K562 (cell line): ENCODE measurements around the gene SLC25A34. TPM values are rescaled to one million over a fixed set of nuclear protein-coding genes. Genes with fewer than 3 reads are reported as not detected.

Experiments used
- ATAC-seq: fragments of 200-7000 bp; cut with Tn5 transposase; 3 replicates; pipeline ENCODE4 v1.9.1; 2020; ENCODE audit warnings: moderate library complexity
- BruUV-seq: library from RNA; stranded (reverse); fragments of 400-500 nt; replicated peaks from 2 replicates; lab custom pipeline; 2021; lab: Mats Ljungman, UMichigan
- CTCF ChIA-PET: fragments of 300-600 bp; formaldehyde crosslinking; extraction: SDS; loops from one replicate; lab custom pipeline; 2021; ENCODE audit warnings: low intra/inter-chr PET ratio; lab: Yijun Ruan, JAX
- POLR2A ChIA-PET: fragments of 300-600, 350-650 bp; sonication (Branson Sonifier 250); formaldehyde crosslinking; extraction: SDS; loops from one replicate; lab custom pipeline; 2021; ENCODE audit warnings: antibody characterized with exemption, inconsistent platforms; lab: Yijun Ruan, JAX
- DNase-seq, 4 experiments: peaks; one replicate each; pipeline versions ENCODE4 v3.0.0 to v3.0.0-alpha.2; 2011 to 2018; ENCODE audit warnings: low spot score in 3 of 4, mixed read lengths in 3 of 4; ENCODE audit errors: extremely low read depth in 1 of 4
- FAIRE-seq: peaks from 2 replicates; lab custom pipeline; 2011; peaks lifted over from hg19 to GRCh38; lab: Jason Lieb, UNC
- H2AFZ ChIP-seq: 2 replicates; pipeline ENCODE4 v1.6.0; 2011; ENCODE audit warnings: low read depth, low read length, control low read depth, inconsistent platforms
- H3K27ac ChIP-seq: fragments of 200-600 bp; 3 replicates; pipeline ENCODE4 v1.8.0; 2011; ENCODE audit warnings: low read depth, mild to moderate bottlenecking, control low read depth, inconsistent platforms, low read length, moderate library complexity, mixed read lengths; ENCODE audit errors: extremely low read depth
- H3K27me3 ChIP-seq, 2 experiments: fragments of 300-600 bp in 1 of 2; 2 replicates in 1 of 2; 3 replicates in 1 of 2; pipeline versions ENCODE4 v1.6.0 to v1.8.0; 2011; ENCODE audit warnings: inconsistent platforms in 2 of 2, low read length in 2 of 2, mild to moderate bottlenecking in 1 of 2, mixed read lengths in 1 of 2, moderate library complexity in 1 of 2; ENCODE audit not compliant: control insufficient read depth in 2 of 2, insufficient read depth in 2 of 2
- H3K36me3 ChIP-seq: fragments of 300-600 bp; 3 replicates; pipeline ENCODE4 v1.8.0; 2011; ENCODE audit warnings: mild to moderate bottlenecking, low read length, inconsistent platforms; ENCODE audit not compliant: control insufficient read depth, insufficient read depth
- H3K4me1 ChIP-seq, 2 experiments: fragments of 200-600 bp in 1 of 2; replicated peaks in 1 of 2; 2 replicates in 1 of 2; 3 replicates in 1 of 2; pipeline versions ENCODE4 v1.5.1 to v1.8.0; 2011; ENCODE audit warnings: inconsistent platforms in 2 of 2, low read length in 2 of 2, mild to moderate bottlenecking in 1 of 2, mixed read lengths in 1 of 2, moderate library complexity in 1 of 2; ENCODE audit not compliant: control insufficient read depth in 2 of 2, insufficient read depth in 2 of 2
- H3K4me2 ChIP-seq: 2 replicates; pipeline ENCODE4 v1.6.1; 2011; ENCODE audit warnings: low read length, control low read depth, inconsistent platforms, mixed read lengths; ENCODE audit not compliant: insufficient read depth
- H3K4me3 ChIP-seq: fragments of 200-600 bp; sonication (generic), shearing (Covaris generic); 2 replicates; pipeline ENCODE4 v1.5.1; 2016; ENCODE audit warnings: control low read depth, inconsistent platforms
- H3K79me2 ChIP-seq: fragments of 200-600 bp; 3 replicates; pipeline ENCODE4 v1.8.0; 2011; ENCODE audit warnings: low read length, inconsistent platforms; ENCODE audit not compliant: control insufficient read depth, insufficient read depth
- H3K9ac ChIP-seq, 2 experiments: 2 replicates each; pipeline versions ENCODE4 v1.6.0 to v1.6.1; 2011; ENCODE audit warnings: low read depth in 2 of 2, low read length in 2 of 2, control low read depth in 1 of 2, inconsistent platforms in 1 of 2, mild to moderate bottlenecking in 1 of 2, mixed read lengths in 1 of 2; ENCODE audit not compliant: insufficient read depth in 1 of 2
- H3K9me1 ChIP-seq: one replicate; pipeline ENCODE4 v1.6.0; 2011; ENCODE audit warnings: inconsistent platforms, mild to moderate bottlenecking, low read length, moderate library complexity; ENCODE audit not compliant: control insufficient read depth, insufficient read depth
- H3K9me3 ChIP-seq: replicated peaks from 2 replicates; pipeline ENCODE4 v1.5.1; 2011; ENCODE audit warnings: low read depth, low read length, inconsistent platforms; ENCODE audit not compliant: control insufficient read depth, insufficient read depth
- H4K20me1 ChIP-seq: replicated peaks from 2 replicates; pipeline ENCODE4 v1.6.1; 2011; ENCODE audit warnings: low read length, inconsistent platforms, mixed read lengths; ENCODE audit not compliant: control insufficient read depth, insufficient read depth
- BCOR ChIP-seq: fragments of 450-650 bp; IDR thresholded peaks from 2 replicates; pipeline ENCODE4 v1.6.1; 2016
- BRD9 ChIP-seq: fragments of 450-650 bp; IDR thresholded peaks from 2 replicates; pipeline ENCODE4 v1.6.1; 2018; ENCODE audit warnings: low read depth; ENCODE audit not compliant: partially characterized antibody
- ETS2 ChIP-seq: IDR thresholded peaks from 2 replicates; pipeline ENCODE4 v1.6.1; 2016; ENCODE audit warnings: borderline replicate concordance, missing genetic modification characterization, mild to moderate bottlenecking, moderate library complexity, missing compliant biosample characterization; ENCODE audit not compliant: poor library complexity, severe bottlenecking
- ETV6 ChIP-seq, 3 experiments: fragments of 150-350 bp in 1 of 3; sonication (generic) in 1 of 3; formaldehyde crosslinking in 1 of 3; IDR thresholded peaks; 2 replicates each; pipeline versions ENCODE4 v1.6.1 to v1.8.0; 2014 to 2022; ENCODE audit warnings: borderline replicate concordance in 2 of 3, low read depth in 2 of 3, antibody characterized with exemption in 1 of 3, low read length in 1 of 3, mild to moderate bottlenecking in 1 of 3, missing genetic modification reagents in 1 of 3
- IRF1 ChIP-seq: sonication (generic); formaldehyde crosslinking; IDR thresholded peaks from 2 replicates; pipeline ENCODE4 v1.8.0; 2022; ENCODE audit warnings: missing genetic modification reagents, mild to moderate bottlenecking, borderline replicate concordance
- KDM1A ChIP-seq, 2 experiments: fragments of 450-650 bp; IDR thresholded peaks; 2 replicates each; pipeline ENCODE4 v1.6.1; 2016; ENCODE audit warnings: mild to moderate bottlenecking in 2 of 2
- RNF2 ChIP-seq: sonication (generic); IDR thresholded peaks from 2 replicates; pipeline ENCODE4 v1.6.1; 2016
- RNF219 ChIP-seq: fragments of 250-450 bp; sonication (Bioruptor Pico); IDR thresholded peaks from 2 replicates; pipeline ENCODE4 v1.5.0; 2022; ENCODE audit warnings: mild to moderate bottlenecking
- SMAD2 ChIP-seq: fragments of 150-350 bp; IDR thresholded peaks from 2 replicates; pipeline ENCODE4 v1.6.1; 2014; ENCODE audit warnings: low read depth, mild to moderate bottlenecking, low read length
- TOE1 ChIP-seq, 2 experiments: fragments of 450-650 bp in 1 of 2; sonication (generic) in 1 of 2; formaldehyde crosslinking in 1 of 2; IDR thresholded peaks; 2 replicates each; pipeline versions ENCODE4 v1.7.1 to v1.8.0; 2016 to 2022; ENCODE audit warnings: borderline replicate concordance in 2 of 2, mild to moderate bottlenecking in 2 of 2, antibody characterized with exemption in 1 of 2, inconsistent platforms in 1 of 2, low read depth in 1 of 2, missing genetic modification reagents in 1 of 2, moderate library complexity in 1 of 2
- ZFPM2 ChIP-seq: fragments of 250-450 bp; sonication (Bioruptor Pico); IDR thresholded peaks from 2 replicates; pipeline ENCODE4 v1.5.1; 2022; ENCODE audit warnings: mild to moderate bottlenecking
- ZNF717 ChIP-seq: fragments of 250-450 bp; sonication (Bioruptor Pico); IDR thresholded peaks from 2 replicates; pipeline ENCODE4 v1.5.0; 2021
- WGBS: fragments of 100-300 bp; shearing (Covaris generic); methylation state at CpG from one replicate; pipeline ENCODE4 v1.1.6; 2016; ENCODE audit warnings: low coverage, mixed read lengths; ENCODE audit not compliant: insufficient coverage; ENCODE audit errors: missing lambda C conversion rate; 5-methylcytosine and 5-hydroxymethylcytosine counted together
- in situ Hi-C: fragments of 300-500 bp; cut with MboI; formaldehyde crosslinking; loops from 4 replicates; pipeline ENCODE4 v1.15.0; 2018; ENCODE audit warnings: inconsistent platforms, mixed read lengths
- intact Hi-C: fragments of 100-400 bp; cut with micrococcal nuclease; formaldehyde crosslinking; loops from 2 replicates; pipeline ENCODE4 v1.14.2; 2022
- polyA plus RNA-seq, 8 experiments: library from polyadenylated mRNA; depleted of rRNA in 4 of 8; stranded (reverse) in 5 of 8; unstranded in 3 of 8; fragments of >200 nt; fragmentation: Nextera tagmentation in 2 of 8; fragmentation: Illumina TruSeq in 1 of 8; extraction: Ambion mirVana in 2 of 8; extraction: Trizol in 1 of 8; gene quantifications; 2 replicates each; pipeline versions ENCODE4 v1.2.1 to v1.2.3, GENCODE V29; 2011 to 2014; ENCODE audit warnings: inconsistent platforms in 1 of 8, missing spikeins in 1 of 8
- total RNA-seq, 7 experiments: library from RNA; depleted of rRNA in 6 of 7; stranded (reverse); fragments of >200 nt in 6 of 7; fragmentation: Illumina TruSeq in 2 of 7; extraction: Trizol in 2 of 7; gene quantifications; 2 replicates each; pipeline versions ENCODE4 v1.2.1 to v1.2.3, GENCODE V29; 2011 to 2021; ENCODE audit warnings: low replicate concordance in 1 of 7

The SLC25A34 gene
- total and polyA plus RNA-seq, 9 of the 15 experiments (the other 6 are each of a cell fraction or from before 2014, with no cell fraction given): 0.01 to 0.57 (median 0.16) TPM

- Histone ChIP-seq H3K27ac (no peak overlapping the region), H3K4me3 (no peak overlapping the region), H3K4me1 (peaks cover 0 to 56% of the 10 kb centered on the region in 2 experiments; a peak in 2 of 5 replicates), H2AFZ (no peak overlapping the region)
- DNase-seq (no peak), ATAC-seq (no peak)
- POLR2A ChIA-PET: interaction anchor here (0.6 to 1.3 kb wide), 4 partner anchors 10 to 54 kb away, joined by 3 to 6 read pairs (median 4); no protein-coding TSS in a partner anchor
- WGBS: 92% methylated on average over 7 of the region's 7 CpGs
- TF ChIP-seq BCOR (no peak), IRF1 (CRISPR knock-in tag) (no peak), ETS2 (tag) (no peak), TOE1 (IDR thresholded peaks at IDR 0.05; ENCODE audit: borderline replicate concordance) (no peak), TOE1 (CRISPR knock-in tag; IDR thresholded peaks at IDR 0.05; ENCODE audit: borderline replicate concordance, low read depth) (no peak), SMAD2 (no peak), BRD9 (no peak), ETV6 (IDR thresholded peaks at IDR 0.05; ENCODE audit: borderline replicate concordance in 1 of 2, low read depth in 2 of 2, low read length in 1 of 2) (no peak), ETV6 (CRISPR knock-in tag; IDR thresholded peaks at IDR 0.05; ENCODE audit: borderline replicate concordance) (no peak), KDM1A (IDR thresholded peaks at IDR 0.05) (no peak), RNF219 (CRISPR knock-in tag) (no peak), ZNF717 (no peak), RNF2 (no peak), ZFPM2 (CRISPR knock-in tag) (no peak)
- TF ChIP-seq, all 486 proteins: peak for 0
- BruUV-seq: no TSS peak
- Histone ChIP-seq H3K9me3 (no peaks in the 10 kb centered on the region), H3K27me3 (no peaks in the 10 kb centered on the region), H3K9me1 (no peaks in the 10 kb centered on the region), H3K4me2 (no peak overlapping the region), H3K79me2 (no peaks in the 10 kb centered on the region), H3K9ac (no peak overlapping the region), H4K20me1 (no peaks in the 10 kb centered on the region), H3K36me3 (peaks cover 67% of the 10 kb centered on the region; the same call in 2 of the 3 replicates)
- CTCF ChIA-PET: no interaction called here
- in situ Hi-C loops: no loop called here
- intact Hi-C loops: no loop called here
- FAIRE-seq: no peak
These were observed 3.4 kb upstream of the SLC25A34 start for GRCh38 chr1:15732686-15733081.
